NCI-H748 treated with DMSO at 0.1 percent for 48 hours (cell line): Measurements from ENCODE around the gene STX8.
"Not testable (repeated sequence)": the region's sequence is repeated elsewhere in the genome, so short reads cannot be mapped to it uniquely, and the experiment has no call there.

Experiments used
- DNase-seq: peaks from one replicate; lab custom pipeline; 2025; lab: John Stamatoyannopoulos, UW

The STX8 gene

GRCh38 chr17:9339958-9340357, 235.7 kb downstream of the STX8 start:
- DNase-seq: no peak

- not testable (repeated sequence) for DNase-seq
Measured at GRCh38 chr17:9339482-9339881, 236.1 kb downstream of the STX8 start.

GRCh38 chr17:9336817-9337216, 238.8 kb downstream of the STX8 start:
- no peak for DNase-seq

- DNase-seq: no peak
Measured at GRCh38 chr17:9334536-9335446, 240.8 kb downstream of the STX8 start.

GRCh38 chr17:9332132-9332494, 243.5 kb downstream of the STX8 start:
- DNase-seq: no peak

- DNase-seq: no peak
Measured at GRCh38 chr17:9331279-9332131, 244.1 kb downstream of the STX8 start.

GRCh38 chr17:9330611-9331271, 244.9 kb downstream of the STX8 start:
- no peak for DNase-seq

- no peak for DNase-seq
Measured at GRCh38 chr17:9330141-9330540, 245.5 kb downstream of the STX8 start.

GRCh38 chr17:9329251-9329921, 246.2 kb downstream of the STX8 start:
- no peak for DNase-seq

GRCh38 chr17:9324864-9325263, 250.8 kb downstream of the STX8 start:
- DNase-seq: no peak

- no peak for DNase-seq
Measured at GRCh38 chr17:9322326-9322725, 253.3 kb downstream of the STX8 start.

- no peak for DNase-seq
Measured at GRCh38 chr17:9321890-9322289, 253.7 kb downstream of the STX8 start.

GRCh38 chr17:9315360-9315759, 260.3 kb downstream of the STX8 start:
- no peak for DNase-seq

GRCh38 chr17:9313346-9313745, 262.3 kb downstream of the STX8 start:
- DNase-seq: no peak

GRCh38 chr17:9309216-9309615, 266.4 kb downstream of the STX8 start:
- DNase-seq: no peak

- DNase-seq: no peak
Measured at GRCh38 chr17:9308069-9308468, 267.6 kb downstream of the STX8 start.

- DNase-seq: no peak
Measured at GRCh38 chr17:9307313-9307998, 268.2 kb downstream of the STX8 start.

- DNase-seq: no peak
Measured at GRCh38 chr17:9306086-9306485, 269.5 kb downstream of the STX8 start.

GRCh38 chr17:9299695-9300094, 275.9 kb downstream of the STX8 start:
- no peak for DNase-seq

- no peak for DNase-seq
Measured at GRCh38 chr17:9298776-9299295, 276.8 kb downstream of the STX8 start.

- DNase-seq: no peak
Measured at GRCh38 chr17:9298135-9298534, 277.5 kb downstream of the STX8 start.
